Activated CD4-positive, alpha-beta T cell treated with anti-CD3 and anti-CD28 coated beads, Interleukin-2, amount 10 ng/mL, durations not matched to agents 7 days and 5 days (primary cell): ENCODE results near the gene NPHP4. TPM values are rescaled to one million over a fixed set of nuclear protein-coding genes. Genes with fewer than 3 reads are reported as not detected.
A peak's percentile ranks its signal among the peaks of the same experiment; 100 is the strongest.

Source experiments
- CTCF ChIA-PET: fragments of 350-600 bp; sonication (Branson Sonifier 250); formaldehyde crosslinking; loops from one replicate; lab custom pipeline; 2021; ENCODE audit warnings: antibody characterized with exemption; lab: Charles Lee
- POLR2A ChIA-PET: fragments of 350-600 bp; sonication (Branson Sonifier 250); formaldehyde crosslinking; loops from one replicate; lab custom pipeline; 2021; ENCODE audit warnings: antibody characterized with exemption; lab: Charles Lee
- DNase-seq: peaks from one replicate; pipeline ENCODE4 v3.0.0-alpha.2; 2020
- H3K27ac Mint-ChIP-seq: one replicate; pipeline ENCODE4 v1.8.0; 2021; ENCODE audit warnings: mild to moderate bottlenecking, moderate library complexity, mixed read lengths
- H3K27me3 Mint-ChIP-seq: one replicate; pipeline ENCODE4 v1.8.0; 2021; ENCODE audit warnings: mixed read lengths
- H3K36me3 Mint-ChIP-seq: one replicate; pipeline ENCODE4 v1.8.0; 2021; ENCODE audit warnings: low read depth, mixed read lengths
- H3K4me1 Mint-ChIP-seq: one replicate; pipeline ENCODE4 v1.8.0; 2021; ENCODE audit warnings: mixed read lengths
- H3K4me3 Mint-ChIP-seq: one replicate; pipeline ENCODE4 v1.8.0; 2021; ENCODE audit warnings: mild to moderate bottlenecking, moderate library complexity, mixed read lengths
- H3K9me3 Mint-ChIP-seq: one replicate; pipeline ENCODE4 v1.8.0; 2021; ENCODE audit warnings: mixed read lengths
- total RNA-seq, 2 experiments: library from RNA; stranded (reverse); gene quantifications; one replicate each; pipeline ENCODE4 v1.2.3, GENCODE V29; 2021

NPHP4 gene
- total RNA-seq, 2 experiments from 2014 or later, result 14.6 to 16.1 TPM

DNA sequence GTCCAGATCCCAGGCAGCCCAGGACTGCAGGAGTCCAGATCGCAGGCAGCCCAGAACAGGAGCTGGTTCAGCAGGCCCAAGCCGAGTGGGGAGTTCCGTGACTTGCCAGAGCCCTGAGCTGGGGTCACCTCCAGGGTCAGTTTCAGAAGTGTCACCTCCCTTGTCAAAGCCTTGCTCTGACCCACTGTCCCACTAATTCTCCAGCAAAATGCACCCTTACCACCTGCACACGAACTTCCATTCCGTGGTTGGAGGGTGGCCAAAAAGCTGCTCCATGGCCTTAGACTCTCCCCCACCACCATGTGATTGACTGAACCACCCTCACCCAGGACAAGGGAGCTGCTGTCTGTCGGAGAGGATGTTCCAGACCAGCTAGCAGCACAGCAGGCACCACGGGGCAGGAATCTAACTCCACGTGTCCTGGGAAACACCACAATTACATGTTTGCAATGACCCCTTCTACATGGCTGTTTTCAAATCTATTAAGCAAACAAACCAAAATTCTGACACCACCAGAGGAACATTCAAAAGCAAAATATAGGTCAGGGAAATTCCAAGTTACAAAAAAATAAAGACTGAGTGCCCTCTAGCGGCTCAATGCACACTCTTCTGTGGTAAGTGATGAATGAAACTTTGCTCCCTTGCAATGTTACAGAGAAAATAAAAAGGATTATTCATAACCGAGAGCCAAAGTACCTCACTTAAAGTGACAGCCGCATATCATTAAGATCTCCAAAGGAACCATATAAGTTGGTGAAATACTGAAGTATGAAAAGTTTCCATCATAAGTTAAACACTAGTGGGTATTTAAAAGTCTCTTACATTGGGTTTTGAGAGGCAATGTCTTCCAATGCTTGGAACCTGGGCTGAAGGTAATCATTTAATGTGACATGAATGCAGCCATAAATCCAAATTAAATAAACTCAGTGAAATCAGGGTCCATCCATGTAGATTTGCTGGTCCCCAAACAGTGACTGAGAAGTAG lies 76.3 kb downstream of the NPHP4 start:
- DNase-seq, result peak; percentile 38
- Mint-ChIP-seq H3K27me3 (no peaks in the 10 kb centered on the region), H3K27ac (peak overlapping the region; percentile 43), H3K9me3 (no peaks in the 10 kb centered on the region), H3K4me1 (peaks cover 6% of the 10 kb centered on the region), H3K4me3 (no peak overlapping the region), H3K36me3 (no peaks in the 10 kb centered on the region)
- ChIA-PET CTCF (interaction anchor here (1.6 to 2.3 kb wide), 2 partner anchors 9 to 59 kb away, joined by 6 to 7 read pairs; no protein-coding TSS in a partner anchor), POLR2A (no interaction called here)

DNA sequence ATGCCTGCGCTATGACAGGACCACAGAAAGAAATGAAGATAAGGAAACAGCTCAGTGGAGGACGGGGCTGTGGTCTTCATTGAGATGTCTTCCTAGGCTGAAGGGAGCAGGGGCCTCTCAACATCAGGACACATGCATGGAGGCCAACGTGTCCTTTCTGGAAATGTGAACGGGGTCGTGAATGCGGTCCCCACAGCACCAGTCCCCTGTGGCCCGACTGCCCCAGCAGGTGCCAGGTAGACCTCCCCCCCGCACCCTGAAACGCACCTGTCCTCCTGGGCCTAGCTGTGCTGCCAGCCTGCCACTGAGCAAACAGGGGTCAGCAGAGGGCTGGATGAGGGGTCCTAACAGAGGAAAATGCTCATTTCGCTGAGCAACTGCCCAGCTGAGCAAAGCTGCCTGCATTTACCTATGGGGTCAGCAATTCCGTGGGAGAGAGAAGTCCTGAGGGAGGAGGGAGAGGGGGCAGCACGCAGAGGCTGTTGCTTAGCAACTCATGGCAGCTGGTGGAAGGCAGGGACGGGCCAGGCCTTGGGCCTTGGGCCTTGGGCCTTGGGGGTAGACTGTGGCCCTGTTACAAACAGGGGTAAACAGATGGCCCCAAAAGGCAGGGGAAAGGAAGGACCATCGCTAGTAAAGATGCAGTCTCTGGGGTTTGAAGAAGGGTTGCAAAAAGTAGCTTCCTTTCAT lies 77.4 kb downstream of the NPHP4 start:
- Mint-ChIP-seq H3K27ac (no peak overlapping the region), H3K4me3 (no peak overlapping the region), H3K4me1 (peaks cover 6% of the 10 kb centered on the region), H3K9me3 (no peaks in the 10 kb centered on the region), H3K27me3 (no peaks in the 10 kb centered on the region), H3K36me3 (no peaks in the 10 kb centered on the region)
- POLR2A ChIA-PET, result no interaction called here
- CTCF ChIA-PET, result interaction anchor here (1.6 to 2.3 kb wide), 2 partner anchors 8 to 61 kb away, joined by 6 to 7 read pairs; no protein-coding TSS in a partner anchor
- no peak for DNase-seq

DNA sequence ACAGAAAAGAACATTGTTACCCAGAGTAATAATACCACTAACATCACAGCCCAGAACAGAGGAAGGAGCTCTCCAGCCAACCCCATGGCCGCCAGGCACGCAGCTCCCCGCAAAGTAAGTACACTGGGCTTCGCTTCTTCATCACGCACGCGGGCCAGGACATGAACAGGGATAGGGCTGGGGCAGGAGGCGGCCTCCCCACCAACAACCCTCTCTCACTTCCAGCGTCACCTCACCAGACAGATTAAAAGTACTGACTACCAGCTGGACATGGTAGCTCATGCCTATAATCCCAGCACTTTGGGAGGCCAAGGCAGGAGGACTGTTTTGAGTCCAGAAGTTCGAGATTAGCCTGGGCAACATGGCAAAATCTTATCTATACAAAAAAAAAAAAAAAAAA lies 78.3 kb downstream of the NPHP4 start:
- Mint-ChIP-seq H3K9me3 (no peaks in the 10 kb centered on the region), H3K27me3 (no peaks in the 10 kb centered on the region), H3K36me3 (no peaks in the 10 kb centered on the region), H3K4me3 (no peak overlapping the region), H3K4me1 (peaks cover 6% of the 10 kb centered on the region), H3K27ac (no peak overlapping the region)
- CTCF ChIA-PET, result interaction anchor here (2.3 kb wide), 1 partner anchor 61 kb away, joined by 6 read pairs; no protein-coding TSS in a partner anchor
- DNase-seq, result no peak
- POLR2A ChIA-PET, result no interaction called here

DNA sequence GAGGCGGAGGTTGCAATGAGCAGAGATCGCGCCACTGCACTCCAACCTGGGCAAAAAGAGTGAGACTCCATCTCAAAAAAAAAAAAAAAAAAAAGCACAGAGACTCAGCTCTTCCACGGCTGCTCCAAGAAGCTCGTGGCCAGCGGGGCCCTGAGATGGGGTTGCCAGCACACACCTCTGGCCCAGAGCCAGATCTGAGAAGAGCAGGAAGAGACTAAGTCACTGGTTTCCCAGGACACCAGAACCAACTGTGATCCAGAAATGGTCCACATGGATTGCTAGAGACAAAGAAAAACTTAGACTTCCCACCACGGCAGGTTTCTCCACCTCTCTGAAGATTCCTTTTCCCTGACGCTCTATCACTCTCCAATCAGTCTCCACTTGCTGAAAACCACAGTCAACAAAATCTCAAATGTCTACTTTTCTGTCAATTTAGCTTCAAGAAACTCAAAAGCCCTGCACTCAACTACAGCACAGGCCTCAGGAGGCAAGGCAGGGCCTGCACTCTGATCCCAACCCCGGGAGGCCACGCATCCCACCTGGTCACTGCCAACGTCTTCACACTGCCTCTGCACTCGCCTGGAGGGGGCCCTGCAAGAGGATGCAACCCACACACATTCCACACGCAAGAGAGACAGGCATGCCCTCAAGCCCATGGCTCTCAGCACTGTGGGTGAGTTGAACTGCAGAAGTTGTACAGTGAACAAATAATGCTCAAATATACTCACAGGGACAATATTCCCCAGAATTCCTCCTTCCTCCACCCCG lies 79.0 kb downstream of the NPHP4 start:
- Mint-ChIP-seq H3K27ac (no peak overlapping the region), H3K4me3 (no peak overlapping the region), H3K9me3 (no peaks in the 10 kb centered on the region), H3K27me3 (no peaks in the 10 kb centered on the region), H3K4me1 (peaks cover 6% of the 10 kb centered on the region), H3K36me3 (no peaks in the 10 kb centered on the region)
- POLR2A ChIA-PET, result no interaction called here
- CTCF ChIA-PET, result no interaction called here
- DNase-seq, result no peak

DNA sequence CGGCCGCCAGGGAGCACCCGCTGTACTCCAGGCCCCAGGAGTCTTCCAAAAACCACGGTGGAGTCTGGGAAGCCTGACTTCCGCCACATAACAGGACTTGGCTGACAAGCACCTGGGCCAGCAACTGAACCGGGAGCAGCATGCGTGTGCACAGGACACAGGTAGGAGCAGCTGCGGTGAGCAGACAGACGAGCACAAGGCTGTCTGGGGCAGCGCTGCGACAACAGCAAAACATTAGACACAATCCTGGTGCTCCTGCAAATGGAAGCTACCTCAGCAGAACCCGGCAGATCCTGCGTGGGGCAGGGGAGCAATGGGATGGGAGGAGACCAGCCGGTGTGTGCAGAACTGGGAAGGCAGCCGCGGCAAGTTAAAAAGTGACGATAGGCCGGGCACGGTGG lies 80.4 kb downstream of the NPHP4 start:
- no peak for DNase-seq
- Mint-ChIP-seq H3K9me3 (no peaks in the 10 kb centered on the region), H3K36me3 (no peaks in the 10 kb centered on the region)

DNA sequence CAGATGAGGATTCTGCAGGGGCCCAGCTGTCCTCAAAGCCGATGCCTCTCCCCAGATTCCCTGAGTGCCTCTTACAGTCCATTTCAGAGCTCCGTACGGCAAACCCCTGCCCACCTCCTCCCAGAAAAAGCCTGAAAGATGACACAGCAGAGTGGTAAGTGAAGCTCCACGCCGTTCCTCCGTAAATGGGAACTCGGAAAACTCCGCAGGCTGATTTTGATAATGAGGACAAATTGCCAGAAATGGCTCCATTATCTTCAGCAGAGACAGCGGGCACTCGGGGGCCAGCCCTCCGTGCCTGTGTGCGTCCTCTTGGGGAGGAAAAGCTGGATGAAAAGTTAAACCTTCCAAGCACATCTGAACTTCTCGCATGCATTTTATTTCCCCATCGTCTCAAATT lies 81.1 kb downstream of the NPHP4 start:
- H3K27ac Mint-ChIP-seq, result no peak overlapping the region
- H3K4me3 Mint-ChIP-seq, result no peak overlapping the region
- H3K4me1 Mint-ChIP-seq, result peaks cover 6% of the 10 kb centered on the region
- no peaks in the 10 kb centered on the region for H3K27me3 Mint-ChIP-seq
- DNase-seq, result no peak
- no peaks in the 10 kb centered on the region for H3K36me3 Mint-ChIP-seq
- H3K9me3 Mint-ChIP-seq, result no peaks in the 10 kb centered on the region
- CTCF ChIA-PET, result no interaction called here
- POLR2A ChIA-PET, result no interaction called here

More for the DNA sequence above, 80.4 kb downstream of the NPHP4 start:
- Mint-ChIP-seq H3K27ac (no peak overlapping the region), H3K4me1 (peaks cover 6% of the 10 kb centered on the region), H3K27me3 (no peaks in the 10 kb centered on the region), H3K4me3 (no peak overlapping the region)
- ChIA-PET CTCF (interaction anchor here (0.6 kb wide), 1 partner anchor 17 kb away, joined by 3 read pairs; no protein-coding TSS in a partner anchor), POLR2A (no interaction called here)

DNA sequence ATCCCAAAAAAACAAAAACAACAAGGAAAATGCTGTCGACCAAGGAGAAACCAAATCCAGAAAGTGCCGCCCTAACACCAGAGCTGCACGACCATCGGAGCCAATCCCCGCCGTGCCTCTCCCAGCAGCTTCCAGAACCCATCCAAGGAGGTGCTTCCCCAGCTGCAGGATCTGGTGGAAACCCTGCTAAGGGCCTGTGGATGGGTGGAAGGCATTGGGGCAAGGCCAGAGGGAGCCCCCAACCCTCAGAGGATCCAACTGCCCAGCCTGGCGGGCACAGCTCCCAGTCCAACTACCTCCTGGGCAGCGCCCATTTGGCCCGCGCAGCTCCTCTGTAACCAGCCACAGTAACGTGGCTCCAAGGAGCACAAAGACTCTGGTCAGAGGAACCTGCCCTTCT lies 81.6 kb downstream of the NPHP4 start:
- DNase-seq, result no peak

DNA sequence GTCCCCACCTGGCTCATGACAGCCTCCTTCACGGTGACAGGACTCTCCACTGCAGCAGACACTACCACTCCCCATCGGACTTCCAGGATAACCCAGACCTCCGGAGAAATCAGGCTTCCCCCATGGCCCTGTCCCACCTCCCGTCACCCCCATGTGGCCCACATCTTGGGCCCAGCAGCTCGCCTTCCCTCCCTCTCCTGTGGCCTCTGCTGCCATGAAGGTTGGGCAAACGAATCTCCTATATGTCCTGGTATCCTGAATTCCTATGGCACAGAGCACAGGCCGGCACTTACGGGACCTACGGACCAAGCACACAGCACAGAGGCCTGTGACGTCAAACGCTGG lies 82.0 kb downstream of the NPHP4 start:
- H3K36me3 Mint-ChIP-seq, result no peaks in the 10 kb centered on the region
- H3K9me3 Mint-ChIP-seq, result no peaks in the 10 kb centered on the region
- no peak overlapping the region for H3K4me3 Mint-ChIP-seq
- ChIA-PET POLR2A (no interaction called here), CTCF (no interaction called here)
- H3K27me3 Mint-ChIP-seq, result no peaks in the 10 kb centered on the region
- no peak for DNase-seq
- H3K4me1 Mint-ChIP-seq, result no peaks in the 10 kb centered on the region
- H3K27ac Mint-ChIP-seq, result no peak overlapping the region

More for the DNA sequence above, 81.6 kb downstream of the NPHP4 start:
- no peaks in the 10 kb centered on the region for H3K27me3 Mint-ChIP-seq
- peaks cover under 1% of the 10 kb centered on the region for H3K4me1 Mint-ChIP-seq
- H3K36me3 Mint-ChIP-seq, result no peaks in the 10 kb centered on the region
- POLR2A ChIA-PET, result no interaction called here
- CTCF ChIA-PET, result no interaction called here
- H3K27ac Mint-ChIP-seq, result no peak overlapping the region
- no peaks in the 10 kb centered on the region for H3K9me3 Mint-ChIP-seq
- H3K4me3 Mint-ChIP-seq, result no peak overlapping the region

DNA sequence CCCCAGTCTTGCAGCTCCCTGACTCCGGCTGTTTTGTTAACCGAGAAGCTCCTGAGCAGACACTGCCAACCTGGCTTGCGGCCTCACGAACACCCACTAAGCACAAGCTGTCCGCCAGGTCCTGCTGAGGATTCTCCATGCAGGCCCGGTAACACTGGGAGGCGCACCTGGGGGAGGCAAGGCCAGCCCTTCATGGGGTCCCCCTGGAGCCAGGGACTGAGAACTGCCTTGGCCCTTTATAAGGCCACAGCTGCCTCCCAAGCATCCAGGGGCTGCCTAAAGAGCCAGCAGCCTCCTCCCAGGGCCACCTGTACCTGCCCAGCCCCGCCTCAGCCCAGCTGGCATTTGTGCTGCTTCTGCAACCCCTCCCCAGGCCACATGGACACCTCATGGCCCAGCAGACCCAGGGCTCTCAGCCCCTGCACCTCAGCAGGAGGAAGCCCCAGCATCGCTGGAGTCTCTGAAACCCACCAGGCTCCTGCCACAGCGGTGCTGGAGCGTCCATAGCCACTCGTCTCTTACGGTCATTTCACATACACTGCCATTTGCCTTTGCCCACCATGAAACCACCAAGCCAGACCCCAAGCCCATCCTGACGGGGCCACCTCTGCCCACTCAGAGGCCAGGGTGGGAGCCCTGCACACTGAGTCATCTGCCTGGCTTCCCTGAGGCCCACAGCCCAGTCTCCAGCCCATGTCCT lies 82.5 kb downstream of the NPHP4 start:
- Mint-ChIP-seq H3K4me3 (no peak overlapping the region), H3K36me3 (no peaks in the 10 kb centered on the region), H3K27ac (no peak overlapping the region), H3K27me3 (no peaks in the 10 kb centered on the region), H3K4me1 (no peaks in the 10 kb centered on the region), H3K9me3 (no peaks in the 10 kb centered on the region)
- ChIA-PET POLR2A (no interaction called here), CTCF (interaction anchor here (1.0 to 1.1 kb wide), 2 partner anchors 9 to 37 kb away, joined by 3 to 4 read pairs; no protein-coding TSS in a partner anchor)
- no peak for DNase-seq

DNA sequence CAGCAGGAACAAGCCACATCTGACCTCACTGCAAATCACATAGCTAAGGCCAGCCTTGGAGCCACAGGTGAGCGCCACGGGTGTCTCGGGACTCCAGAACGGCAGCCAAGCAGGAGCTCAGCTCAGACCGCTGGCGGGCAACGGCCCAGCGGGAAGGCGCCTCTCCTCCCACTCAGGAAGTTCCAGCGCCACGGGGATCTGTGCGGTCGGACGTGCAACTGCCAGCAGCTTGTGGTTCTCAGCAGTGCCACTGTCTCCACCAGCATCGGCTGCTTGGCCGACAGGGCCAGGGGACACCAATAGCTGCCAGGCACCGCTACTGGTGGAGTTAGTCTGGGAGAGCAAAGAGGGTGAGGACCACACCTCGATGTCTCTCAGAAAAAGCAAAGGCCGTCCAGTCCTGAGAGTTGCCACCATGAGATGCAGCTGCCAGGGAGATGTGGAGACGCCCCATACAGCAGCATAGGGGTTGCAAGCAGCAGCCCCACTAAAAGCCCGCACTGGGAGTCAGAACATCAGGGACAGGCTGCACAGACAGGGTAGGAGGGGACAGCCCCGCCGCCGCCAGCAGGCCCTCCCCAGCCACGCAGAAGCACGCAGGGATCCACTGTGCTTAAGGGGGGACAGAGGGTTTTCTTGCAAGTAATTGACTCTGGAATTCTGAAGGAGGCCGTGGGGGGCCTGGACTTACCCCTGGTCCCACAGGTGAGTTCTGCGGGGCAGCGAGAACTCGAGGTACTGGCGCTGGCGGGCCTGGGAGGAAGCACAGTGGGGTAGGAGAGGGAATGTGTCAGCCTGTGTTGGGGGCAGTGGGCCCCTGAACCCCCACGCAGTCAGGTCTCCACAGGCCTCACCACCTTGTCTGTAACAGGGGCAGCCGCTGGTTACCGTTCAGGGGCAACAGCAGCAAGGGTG lies 83.5 kb downstream of the NPHP4 start:
- CTCF ChIA-PET, result interaction anchor here (1.0 to 1.1 kb wide), 2 partner anchors 8 to 38 kb away, joined by 3 to 4 read pairs; no protein-coding TSS in a partner anchor

DNA sequence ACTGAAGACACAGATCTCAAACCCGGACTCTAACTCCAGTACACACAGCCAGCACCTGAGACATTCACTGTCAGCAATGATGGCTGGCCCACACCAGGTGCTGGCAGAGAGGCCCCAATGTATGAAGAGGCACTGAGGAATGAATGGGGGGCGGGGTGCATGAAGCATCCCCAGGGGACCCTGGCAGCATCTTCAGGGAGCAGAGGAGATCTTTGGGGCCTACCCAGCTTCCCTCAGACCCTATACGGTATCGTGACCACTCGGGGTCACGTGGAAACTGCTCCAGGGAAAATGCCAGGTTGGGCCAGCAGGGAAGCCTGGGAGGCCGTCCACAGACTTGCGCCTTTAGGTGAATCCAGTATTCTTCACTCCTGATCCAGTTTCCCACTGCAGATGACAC lies 84.3 kb downstream of the NPHP4 start:
- POLR2A ChIA-PET, result no interaction called here
- H3K4me1 Mint-ChIP-seq, result no peaks in the 10 kb centered on the region
- no peak overlapping the region for H3K27ac Mint-ChIP-seq
- DNase-seq, result no peak
- H3K4me3 Mint-ChIP-seq, result no peak overlapping the region
- CTCF ChIA-PET, result no interaction called here
- no peaks in the 10 kb centered on the region for H3K36me3 Mint-ChIP-seq
- H3K27me3 Mint-ChIP-seq, result no peaks in the 10 kb centered on the region
- no peaks in the 10 kb centered on the region for H3K9me3 Mint-ChIP-seq

More for the DNA sequence above, 83.5 kb downstream of the NPHP4 start:
- Mint-ChIP-seq H3K4me1 (no peaks in the 10 kb centered on the region), H3K27ac (no peak overlapping the region), H3K4me3 (no peak overlapping the region), H3K36me3 (no peaks in the 10 kb centered on the region), H3K9me3 (no peaks in the 10 kb centered on the region), H3K27me3 (no peaks in the 10 kb centered on the region)
- POLR2A ChIA-PET, result no interaction called here
- no peak for DNase-seq
